ENCODE measurements around the gene BOC. TPM values are rescaled to one million over a fixed set of nuclear protein-coding genes. Genes with fewer than 3 reads are reported as not detected.
A peak's percentile ranks its signal among the peaks of the same experiment; 100 is the strongest.

BOC gene
- total and polyA plus RNA-seq, 2 of the 4 experiments (the other 2 are of a cell fraction), result 6.8 to 15.2 TPM

GRCh38 chr3:113249111-113249510 lies 37.8 kb downstream of the BOC start:
- no peak overlapping the region for H3K56ac ChIP-seq (ENCODE audit: extremely low read depth, insufficient read depth, low read length)
- BruUV-seq (replicated peaks), result no TSS peak
- H3K4ac ChIP-seq (ENCODE audit: low read depth, low read length), result no peak overlapping the region
- H3K79me1 ChIP-seq (ENCODE audit: low read depth in 1 of 2, low read length in 2 of 2), result no peaks in the 10 kb centered on the region
- no peak overlapping the region for H3K18ac ChIP-seq (ENCODE audit: low read depth, low read length)
- H3K9me3 ChIP-seq (ENCODE audit: control insufficient read depth, insufficient read depth, low read length), result no peaks in the 10 kb centered on the region
- ATAC-seq (ENCODE audit: low read depth) (peak; percentile 97), DNase-seq (peak; percentile 88)
- no peak overlapping the region for H2BK5ac ChIP-seq (ENCODE audit: low read depth, low read length, poor library complexity, severe bottlenecking)
- H2BK120ac ChIP-seq (ENCODE audit: low read depth, low read length), result no peak overlapping the region
- H2BK15ac ChIP-seq (ENCODE audit: low read depth, low read length), result 0 out of 3 replicates have a peak overlapping the region, but pooled peaks have one; percentile 10
- no peak overlapping the region for H3K4me3 ChIP-seq (ENCODE audit: insufficient read depth, low read depth, low read length)
- H3K36me3 ChIP-seq (ENCODE audit: control insufficient read depth, insufficient read depth, low read length), result peaks cover 23% of the 10 kb centered on the region
- no peak overlapping the region for H3K4me2 ChIP-seq (ENCODE audit: low read depth, low read length)
- no peak overlapping the region for H4K8ac ChIP-seq (ENCODE audit: low read depth in 2 of 2, low read length in 2 of 2)
- H3K27me3 ChIP-seq (ENCODE audit: control insufficient read depth, insufficient read depth, low read length), result no peaks in the 10 kb centered on the region
- H3K9ac ChIP-seq (ENCODE audit: low read depth, low read length), result no peak overlapping the region
- no CpG with 5 or more reads among the region's 3 CpGs for WGBS, 2 experiments (ENCODE audit: extremely low coverage in 2 of 2, insufficient read length in 1 of 2)
- dilution Hi-C loops (cut with HindIII; ENCODE audit: low sequenced_read_pairs, unreplicated experiment) (no loop called here), in situ Hi-C loops (cut with MboI; ENCODE audit: low sequenced_read_pairs) (no loop called here), intact Hi-C loops (cut with micrococcal nuclease) (no loop called here)
- ChIA-PET CTCF (interaction anchor here (0.6 kb wide), 1 partner anchor 136 kb away, joined by 7 read pairs; no protein-coding TSS in a partner anchor), POLR2A (ENCODE audit: unreplicated experiment) (no interaction called here)
- no peak overlapping the region for H2AK5ac ChIP-seq (ENCODE audit: low read depth, low read length)
- peaks cover 16% of the 10 kb centered on the region for H3K9me1 ChIP-seq (ENCODE audit: insufficient read depth, low read length)
- no peak overlapping the region for H4K91ac ChIP-seq (ENCODE audit: insufficient read depth, low read depth, low read length)
- H3K23ac ChIP-seq (ENCODE audit: low read depth, low read length), result no peak overlapping the region
- H4K5ac ChIP-seq (ENCODE audit: low read depth, low read length), result no peak overlapping the region
- H3K27ac ChIP-seq (ENCODE audit: insufficient read depth, low read length), result no peak overlapping the region
- H2BK20ac ChIP-seq (ENCODE audit: low read depth, low read length), result no peak overlapping the region
- H3K4me1 ChIP-seq (ENCODE audit: control insufficient read depth, insufficient read depth, low read length), result peaks cover 9% of the 10 kb centered on the region; the same call in 1 of the 2 replicates
- H4K20me1 ChIP-seq (ENCODE audit: insufficient read depth, low read length), result peaks cover 3% of the 10 kb centered on the region; the same call in 1 of the 2 replicates
- TF ChIP-seq USF2 (IDR thresholded peaks at IDR 0.05; ENCODE audit: low read depth, low read length) (peak; percentile 81), MAZ (IDR thresholded peaks at IDR 0.05; ENCODE audit: borderline replicate concordance, low read depth, low read length) (no peak), MXI1 (IDR thresholded peaks at IDR 0.05; ENCODE audit: borderline replicate concordance, low read depth, low read length) (peak; percentile 97), CTCF (conservative IDR thresholded peaks at IDR 0.05; ENCODE audit: low read depth, low read length) (no peak), RCOR1 (IDR thresholded peaks at IDR 0.05; ENCODE audit: insufficient replicate concordance, low read length) (no peak), RFX5 (IDR thresholded peaks at IDR 0.05; ENCODE audit: low read depth, low read length) (no peak), CHD1 (IDR thresholded peaks at IDR 0.05; ENCODE audit: low read depth, low read length) (no peak), POLR2A (IDR thresholded peaks at IDR 0.05; ENCODE audit: low read depth, low read length) (no peak), CEBPB (IDR thresholded peaks at IDR 0.05; ENCODE audit: low read depth, low read length) (no peak), BHLHE40 (IDR thresholded peaks at IDR 0.05; ENCODE audit: low read depth, low read length) (no peak), NFE2L2 (IDR thresholded peaks at IDR 0.05; ENCODE audit: low read depth, low read length) (no peak), ELK1 (IDR thresholded peaks at IDR 0.05; ENCODE audit: borderline replicate concordance, low read depth, low read length) (no peak), MAFK (IDR thresholded peaks at IDR 0.05; ENCODE audit: low read depth, low read length) (no peak), FOS (IDR thresholded peaks at IDR 0.05; ENCODE audit: low read depth, low read length) (peak; percentile 61), RAD21 (IDR thresholded peaks at IDR 0.05; ENCODE audit: low read length) (peak; percentile 5; the same call in 1 of the 2 replicates), SMC3 (IDR thresholded peaks at IDR 0.05; ENCODE audit: low read depth, low read length) (no peak)
- no peak overlapping the region for H3K14ac ChIP-seq (replicated peaks; ENCODE audit: low read depth, low read length)
- H2AK9ac ChIP-seq (replicated peaks; ENCODE audit: low read depth, low read length, poor library complexity), result no peak overlapping the region
- peak overlapping the region; percentile 71 for H2AFZ ChIP-seq (replicated peaks; ENCODE audit: low read length, poor library complexity)
